ENCODE measurements around the gene PIK3C3. TPM values are rescaled to one million over a fixed set of nuclear protein-coding genes. Genes with fewer than 3 reads are reported as not detected.

The PIK3C3 gene
- total RNA-seq, 4 donors from 2014 or later, result 26.2 to 63.2 (median 30.8) TPM

DNA sequence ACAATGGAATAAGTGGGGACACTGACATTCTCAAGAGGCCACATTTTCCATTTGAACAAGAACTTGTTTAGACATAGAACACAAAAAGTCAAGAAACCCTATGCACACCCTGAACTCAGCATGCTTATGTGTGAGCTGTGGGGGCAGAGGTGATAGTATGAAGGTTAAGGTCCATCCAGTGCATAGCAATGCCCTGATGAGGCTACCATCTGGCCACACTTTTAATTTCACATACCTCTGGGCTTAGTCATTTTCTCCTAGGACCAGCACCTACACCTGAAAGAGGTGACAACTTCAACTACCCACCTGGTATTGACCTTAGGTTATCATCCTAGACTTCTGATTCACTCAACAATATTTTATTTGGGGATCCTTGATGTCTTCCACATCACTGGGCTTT lies 139.8 kb downstream of the PIK3C3 start:
- H3K27ac ChIP-seq, result no peak overlapping the region
- no peaks in the 10 kb centered on the region for H3K27me3 ChIP-seq
- H3K36me3 ChIP-seq, result no peaks in the 10 kb centered on the region
- TF ChIP-seq EP300 (IDR thresholded peaks at IDR 0.05) (no peak), POLR2A (IDR thresholded peaks at IDR 0.05) (no peak), POLR2AphosphoS5 (IDR thresholded peaks at IDR 0.05) (no peak)
- TF ChIP-seq, protein P1, sequence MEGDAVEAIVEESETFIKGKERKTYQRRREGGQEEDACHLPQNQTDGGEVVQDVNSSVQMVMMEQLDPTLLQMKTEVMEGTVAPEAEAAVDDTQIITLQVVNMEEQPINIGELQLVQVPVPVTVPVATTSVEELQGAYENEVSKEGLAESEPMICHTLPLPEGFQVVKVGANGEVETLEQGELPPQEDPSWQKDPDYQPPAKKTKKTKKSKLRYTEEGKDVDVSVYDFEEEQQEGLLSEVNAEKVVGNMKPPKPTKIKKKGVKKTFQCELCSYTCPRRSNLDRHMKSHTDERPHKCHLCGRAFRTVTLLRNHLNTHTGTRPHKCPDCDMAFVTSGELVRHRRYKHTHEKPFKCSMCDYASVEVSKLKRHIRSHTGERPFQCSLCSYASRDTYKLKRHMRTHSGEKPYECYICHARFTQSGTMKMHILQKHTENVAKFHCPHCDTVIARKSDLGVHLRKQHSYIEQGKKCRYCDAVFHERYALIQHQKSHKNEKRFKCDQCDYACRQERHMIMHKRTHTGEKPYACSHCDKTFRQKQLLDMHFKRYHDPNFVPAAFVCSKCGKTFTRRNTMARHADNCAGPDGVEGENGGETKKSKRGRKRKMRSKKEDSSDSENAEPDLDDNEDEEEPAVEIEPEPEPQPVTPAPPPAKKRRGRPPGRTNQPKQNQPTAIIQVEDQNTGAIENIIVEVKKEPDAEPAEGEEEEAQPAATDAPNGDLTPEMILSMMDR (IDR thresholded peaks at IDR 0.05), result no peak
- peaks cover 3% of the 10 kb centered on the region for H3K4me1 ChIP-seq
- no peak for DNase-seq (ENCODE audit: low spot score in 2 of 2)
- no peaks in the 10 kb centered on the region for H3K9me3 ChIP-seq
- no peak overlapping the region for H3K4me3 ChIP-seq

- no peak for TF ChIP-seq POLR2A (IDR thresholded peaks at IDR 0.05)
- no peak for TF ChIP-seq EP300 (IDR thresholded peaks at IDR 0.05)
- no peak for TF ChIP-seq POLR2AphosphoS5 (IDR thresholded peaks at IDR 0.05)
- TF ChIP-seq, protein P1 (IDR thresholded peaks at IDR 0.05), result no peak
- no peaks in the 10 kb centered on the region for H3K36me3 ChIP-seq
- no peak overlapping the region for H3K27ac ChIP-seq
- H3K27me3 ChIP-seq, result no peaks in the 10 kb centered on the region
- H3K9me3 ChIP-seq, result no peaks in the 10 kb centered on the region
- no peak for DNase-seq (ENCODE audit: low spot score in 2 of 2)
- H3K4me1 ChIP-seq, result peaks cover 3% of the 10 kb centered on the region
- H3K4me3 ChIP-seq, result no peak overlapping the region
These were observed 140.8 kb downstream of the PIK3C3 start for GRCh38 chr18:42095732-42096377.

DNA sequence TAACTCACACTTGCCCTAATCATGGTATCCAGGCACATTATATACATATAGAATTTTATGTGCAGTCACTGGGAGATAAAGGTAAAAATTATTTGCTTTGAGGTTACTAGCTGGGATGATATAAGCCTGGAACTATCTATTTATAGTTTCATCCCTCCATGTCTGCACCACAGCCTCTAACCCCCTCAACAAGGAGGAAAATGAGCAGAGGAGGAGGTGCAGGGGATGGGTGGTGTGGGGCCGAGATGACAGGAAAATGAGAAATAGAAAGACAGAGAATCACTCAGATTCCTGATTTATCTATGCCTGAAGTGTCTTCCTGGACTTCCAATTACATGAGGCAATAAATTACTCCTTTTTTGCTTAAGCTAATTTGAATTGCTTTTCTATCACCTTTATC lies 145.2 kb downstream of the PIK3C3 start:
- no peaks in the 10 kb centered on the region for H3K27me3 ChIP-seq
- no peak overlapping the region for H3K27ac ChIP-seq
- DNase-seq (ENCODE audit: low spot score in 2 of 2), result no peak
- H3K4me1 ChIP-seq, result no peaks in the 10 kb centered on the region
- H3K9me3 ChIP-seq, result no peaks in the 10 kb centered on the region
- H3K36me3 ChIP-seq, result no peaks in the 10 kb centered on the region
- TF ChIP-seq POLR2A (IDR thresholded peaks at IDR 0.05) (no peak), EP300 (IDR thresholded peaks at IDR 0.05) (no peak), POLR2AphosphoS5 (IDR thresholded peaks at IDR 0.05) (no peak)
- TF ChIP-seq, protein P1 (IDR thresholded peaks at IDR 0.05), result no peak
- no peak overlapping the region for H3K4me3 ChIP-seq
- 63% methylated on average over 1 of the region's 1 CpG for WGBS

DNA sequence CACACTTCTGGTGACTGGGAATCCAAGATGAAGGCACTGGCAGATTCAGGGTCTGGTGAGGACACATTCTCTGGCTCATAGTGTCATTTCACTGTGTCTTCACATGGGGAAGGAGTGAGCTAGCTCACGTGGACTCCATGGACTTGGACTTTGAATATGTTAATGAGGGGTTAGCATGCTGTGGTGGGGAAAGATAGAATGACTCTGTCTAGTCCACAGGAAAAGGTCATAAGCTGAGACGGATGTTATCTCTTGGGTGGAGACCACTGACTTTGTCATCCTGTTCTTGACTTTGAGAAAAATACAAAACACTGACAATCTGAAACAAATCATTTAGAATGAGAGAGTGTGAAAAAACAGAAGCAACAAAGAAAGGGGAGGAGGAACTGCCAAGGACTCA lies 145.9 kb downstream of the PIK3C3 start:
- Histone ChIP-seq H3K27ac (no peak overlapping the region), H3K4me1 (no peaks in the 10 kb centered on the region), H3K9me3 (no peaks in the 10 kb centered on the region), H3K36me3 (no peaks in the 10 kb centered on the region), H3K27me3 (no peaks in the 10 kb centered on the region), H3K4me3 (no peak overlapping the region)
- DNase-seq (ENCODE audit: low spot score in 2 of 2), result no peak
- 72% methylated on average over 2 of the region's 2 CpGs for WGBS
- no peak for TF ChIP-seq EP300 (IDR thresholded peaks at IDR 0.05)
- no peak for TF ChIP-seq POLR2A (IDR thresholded peaks at IDR 0.05)
- TF ChIP-seq POLR2AphosphoS5 (IDR thresholded peaks at IDR 0.05), result no peak

GRCh38 chr18:42105394-42105793 lies 150.4 kb downstream of the PIK3C3 start:
- DNase-seq (ENCODE audit: low spot score in 2 of 2), result no peak
- Histone ChIP-seq H3K27ac (no peak overlapping the region), H3K9me3 (no peaks in the 10 kb centered on the region), H3K27me3 (no peaks in the 10 kb centered on the region), H3K4me3 (no peak overlapping the region), H3K36me3 (no peaks in the 10 kb centered on the region), H3K4me1 (no peaks in the 10 kb centered on the region)
- TF ChIP-seq, protein P1 (IDR thresholded peaks at IDR 0.05), result no peak
- TF ChIP-seq EP300 (IDR thresholded peaks at IDR 0.05) (no peak), POLR2AphosphoS5 (IDR thresholded peaks at IDR 0.05) (no peak), POLR2A (IDR thresholded peaks at IDR 0.05) (no peak)
- 94% methylated on average over 2 of the region's 2 CpGs for WGBS

DNA sequence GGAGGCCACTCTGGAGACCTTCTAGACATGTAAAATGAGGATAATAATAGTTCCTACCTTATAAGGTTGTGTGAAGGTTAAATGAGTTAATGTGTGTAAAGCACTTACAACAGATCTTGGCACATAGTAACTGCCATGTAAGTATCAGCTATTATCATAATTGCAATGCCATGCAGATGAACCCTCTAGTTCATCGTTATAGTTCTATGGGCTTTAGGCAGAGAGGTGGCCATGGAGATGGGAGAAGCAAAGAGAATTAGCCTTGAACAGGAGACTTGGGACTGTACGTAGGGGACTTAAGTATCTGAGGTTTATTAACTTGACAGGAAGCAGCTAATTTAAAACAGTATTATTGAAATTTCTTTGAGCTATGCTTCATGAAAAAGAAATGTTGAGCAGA lies 151.8 kb downstream of the PIK3C3 start:
- no peak for TF ChIP-seq POLR2AphosphoS5 (IDR thresholded peaks at IDR 0.05)
- no peak for TF ChIP-seq EP300 (IDR thresholded peaks at IDR 0.05)
- H3K4me3 ChIP-seq, result no peak overlapping the region
- H3K27ac ChIP-seq, result no peak overlapping the region
- no peaks in the 10 kb centered on the region for H3K4me1 ChIP-seq
- DNase-seq (ENCODE audit: low spot score in 2 of 2), result no peak
- H3K27me3 ChIP-seq, result no peaks in the 10 kb centered on the region
- H3K9me3 ChIP-seq, result no peaks in the 10 kb centered on the region
- no peaks in the 10 kb centered on the region for H3K36me3 ChIP-seq
- WGBS, result 38% methylated on average over 2 of the region's 2 CpGs

Measured in suprapubic skin (tissue), 4 donors.